ENCODE results near the gene AQP12A.
"Not testable (repeated sequence)": the region's sequence is repeated elsewhere in the genome, so short reads cannot be mapped to it uniquely, and the experiment has no call there.

Gene AQP12A, protein sequence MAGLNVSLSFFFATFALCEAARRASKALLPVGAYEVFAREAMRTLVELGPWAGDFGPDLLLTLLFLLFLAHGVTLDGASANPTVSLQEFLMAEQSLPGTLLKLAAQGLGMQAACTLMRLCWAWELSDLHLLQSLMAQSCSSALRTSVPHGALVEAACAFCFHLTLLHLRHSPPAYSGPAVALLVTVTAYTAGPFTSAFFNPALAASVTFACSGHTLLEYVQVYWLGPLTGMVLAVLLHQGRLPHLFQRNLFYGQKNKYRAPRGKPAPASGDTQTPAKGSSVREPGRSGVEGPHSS

DNA sequence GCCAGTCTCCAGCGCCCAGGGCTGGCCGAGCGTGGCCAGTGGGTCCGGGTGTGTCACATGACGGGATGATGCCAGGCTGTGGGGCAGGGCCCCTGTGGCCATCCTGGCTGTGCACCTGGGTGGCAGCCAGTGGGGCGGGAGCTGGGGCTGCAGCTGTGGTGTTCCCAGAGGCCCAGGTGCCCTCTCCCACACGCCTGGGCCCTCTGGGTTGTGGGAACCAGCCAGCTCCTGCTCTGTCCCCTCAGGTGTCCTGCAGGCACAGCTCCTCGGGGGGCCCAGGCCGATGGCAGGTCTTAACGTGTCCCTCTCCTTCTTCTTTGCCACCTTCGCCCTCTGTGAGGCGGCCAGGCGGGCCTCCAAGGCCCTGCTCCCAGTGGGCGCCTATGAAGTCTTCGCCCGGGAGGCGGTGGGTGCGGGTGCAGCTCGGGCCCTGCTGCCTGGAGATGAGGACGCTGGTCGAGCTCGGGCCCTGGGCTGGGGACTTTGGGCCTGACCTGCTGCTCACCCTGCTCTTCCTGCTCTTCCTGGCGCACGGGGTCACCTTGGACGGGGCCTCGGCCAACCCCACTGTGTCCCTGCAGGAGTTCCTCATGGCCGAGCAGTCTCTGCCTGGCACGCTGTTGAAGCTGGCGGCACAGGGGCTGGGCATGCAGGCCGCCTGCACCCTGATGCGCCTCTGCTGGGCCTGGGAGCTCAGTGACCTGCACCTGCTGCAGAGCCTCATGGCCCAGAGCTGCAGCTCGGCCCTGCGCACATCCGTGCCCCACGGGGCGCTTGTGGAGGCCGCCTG lies at the start of gene AQP12A:
TSS of gene AQP12A (plus strand) at position 236 of the 790 bp plus-strand sequence. CDS start at position 284, 48 bp downstream.
- DNase-seq: not testable (repeated sequence)

DNA sequence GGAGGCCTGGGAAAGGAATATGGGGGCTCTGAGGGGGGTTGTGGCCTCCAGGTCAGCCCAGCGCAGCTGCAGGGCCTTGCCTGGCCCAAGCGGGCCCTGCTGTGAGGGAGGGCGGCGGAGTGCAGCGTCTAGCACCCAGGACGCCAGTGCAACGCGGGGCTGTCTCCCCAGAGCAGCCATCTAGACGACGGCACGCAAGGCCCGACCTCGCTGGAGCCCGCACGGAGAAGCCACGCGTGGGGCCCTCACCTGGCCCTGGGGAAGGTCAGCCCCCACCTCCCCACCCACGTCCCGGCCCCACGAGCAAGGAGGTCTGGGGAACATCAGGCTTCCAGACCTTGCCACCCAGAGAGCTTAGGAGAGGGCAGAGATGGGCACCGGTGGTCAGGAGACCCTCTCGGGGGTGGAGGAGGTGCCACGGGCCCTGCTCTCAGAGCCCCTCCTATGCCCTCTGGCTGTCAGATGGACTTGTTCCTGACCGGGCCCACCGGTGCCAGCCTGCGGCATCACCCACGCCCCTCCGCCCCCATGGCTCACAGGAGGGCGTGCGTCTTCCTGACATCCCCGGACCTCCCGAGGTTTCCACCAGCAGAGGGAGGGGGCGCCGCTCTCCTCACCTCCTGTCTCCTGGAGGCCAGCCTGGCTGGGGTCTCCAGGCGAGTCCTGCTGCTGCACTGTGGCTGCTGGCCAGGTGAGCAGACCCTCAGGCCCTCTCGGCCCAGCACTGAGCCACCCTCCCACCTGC lies 49.4 kb upstream of the AQP12A start:
- DNase-seq: no peak

DNA sequence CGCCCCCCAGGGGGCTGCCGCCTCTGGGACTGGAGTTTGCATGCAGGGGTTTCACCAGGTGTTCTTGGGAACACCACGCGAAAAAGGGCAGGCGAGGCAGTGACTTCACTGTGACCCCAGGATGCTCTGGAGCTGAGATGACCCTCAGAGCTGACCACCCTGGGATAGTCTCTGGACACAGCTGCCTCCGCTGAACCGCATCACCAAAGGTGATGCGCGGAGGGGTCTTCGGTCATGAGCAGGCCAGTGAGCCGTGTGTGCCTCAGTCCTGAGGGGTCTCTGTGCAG lies 48.9 kb upstream of the AQP12A start:
- no peak for DNase-seq

DNA sequence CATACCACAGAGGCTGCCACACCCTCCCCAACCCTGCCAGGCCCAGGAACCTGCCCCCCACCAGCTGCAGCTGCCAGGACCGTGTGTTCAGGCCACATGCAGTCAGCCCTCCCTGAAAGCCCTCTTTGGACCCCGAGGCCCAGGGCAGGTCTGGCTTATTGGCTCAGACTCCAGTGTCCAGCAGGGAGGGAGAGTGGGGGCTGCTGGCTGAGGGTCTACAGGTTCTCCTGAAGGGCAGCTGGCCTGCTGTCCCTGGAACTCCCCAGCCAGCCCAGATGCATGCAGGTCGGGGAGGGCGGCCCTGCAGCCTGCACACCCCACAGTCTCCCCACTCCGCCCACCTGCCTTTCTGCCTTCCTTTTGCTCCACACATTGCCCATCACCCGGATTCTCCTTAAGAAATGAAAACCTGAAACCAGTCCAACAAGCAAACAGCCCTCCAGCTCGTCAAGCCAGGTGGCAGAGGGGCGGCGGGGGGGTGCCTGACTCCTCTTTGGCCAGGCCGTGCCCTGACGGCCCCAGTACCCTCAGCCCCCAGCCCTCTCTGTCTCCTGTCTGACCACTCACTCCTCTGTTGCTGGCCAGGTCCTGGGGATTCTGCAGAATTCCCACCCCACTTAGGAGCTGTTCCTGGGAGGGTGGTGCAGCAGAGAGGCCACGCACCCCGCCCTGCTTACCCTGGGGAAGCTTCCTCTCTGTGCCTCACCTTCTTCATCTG lies 48.4 kb upstream of the AQP12A start:
- no peak for DNase-seq

DNA sequence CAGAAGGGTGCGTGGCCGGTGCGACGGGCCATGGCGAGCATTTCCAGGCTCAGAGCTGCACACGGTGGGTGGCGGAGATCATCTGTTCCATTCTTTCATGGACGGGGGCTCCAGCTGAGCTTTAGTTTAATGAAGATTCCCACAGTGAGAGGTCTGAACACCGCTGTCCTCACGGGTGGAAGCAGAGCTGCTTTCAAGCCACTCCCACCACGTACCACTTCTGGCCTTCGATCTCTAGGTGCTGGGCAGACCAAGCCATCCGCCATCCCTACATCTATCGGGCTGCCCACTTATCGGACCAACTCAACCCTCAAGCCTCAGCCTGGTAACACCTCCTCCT lies 47.9 kb upstream of the AQP12A start:
- DNase-seq: no peak

DNA sequence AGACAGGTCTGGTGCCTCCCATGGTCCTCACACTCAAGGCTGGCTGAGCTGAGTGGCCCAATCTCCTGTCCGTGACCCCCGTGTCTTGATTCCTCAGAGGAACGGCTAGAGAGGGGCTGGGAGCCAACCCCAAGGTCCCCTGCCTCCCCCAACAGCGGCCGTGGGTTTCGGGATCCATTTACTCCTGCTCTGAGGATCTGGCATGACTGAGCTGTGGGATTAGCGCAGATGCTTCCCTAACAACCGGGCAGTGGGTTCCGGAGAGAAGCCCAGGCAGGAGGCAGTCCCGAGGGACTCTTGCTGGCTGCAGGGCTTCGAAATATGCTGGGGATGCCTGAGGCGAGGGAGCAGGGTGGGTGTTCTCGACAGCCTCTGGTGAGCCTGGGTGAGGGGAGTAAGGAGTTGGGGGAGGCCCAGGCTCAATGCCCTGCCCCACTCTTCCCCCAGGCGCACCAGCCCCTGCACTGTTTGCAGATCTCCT lies 47.5 kb upstream of the AQP12A start:
- DNase-seq: no peak

DNA sequence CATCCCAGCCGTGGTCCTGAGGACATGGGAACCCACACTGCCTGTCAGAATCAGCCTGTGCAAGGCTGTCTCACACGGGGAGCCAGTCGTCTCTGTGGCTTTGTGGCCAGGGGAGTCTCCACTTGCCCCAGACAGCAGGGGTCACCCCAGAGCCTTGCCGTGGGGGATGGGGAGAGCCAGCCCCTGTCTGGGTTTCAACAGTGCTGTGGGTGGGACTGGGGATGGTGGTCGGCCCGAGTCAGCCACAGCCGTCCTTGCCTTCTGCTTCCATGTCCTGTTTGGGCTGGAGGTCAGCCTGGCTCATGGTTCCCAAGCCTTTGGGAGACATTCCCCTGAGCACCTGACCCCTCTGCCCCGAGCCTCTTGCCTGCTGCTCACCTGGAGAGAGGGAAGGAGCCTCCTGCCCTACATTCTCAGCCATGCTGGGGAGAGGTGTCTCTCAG lies 46.8 kb upstream of the AQP12A start:
- no peak for DNase-seq

DNA sequence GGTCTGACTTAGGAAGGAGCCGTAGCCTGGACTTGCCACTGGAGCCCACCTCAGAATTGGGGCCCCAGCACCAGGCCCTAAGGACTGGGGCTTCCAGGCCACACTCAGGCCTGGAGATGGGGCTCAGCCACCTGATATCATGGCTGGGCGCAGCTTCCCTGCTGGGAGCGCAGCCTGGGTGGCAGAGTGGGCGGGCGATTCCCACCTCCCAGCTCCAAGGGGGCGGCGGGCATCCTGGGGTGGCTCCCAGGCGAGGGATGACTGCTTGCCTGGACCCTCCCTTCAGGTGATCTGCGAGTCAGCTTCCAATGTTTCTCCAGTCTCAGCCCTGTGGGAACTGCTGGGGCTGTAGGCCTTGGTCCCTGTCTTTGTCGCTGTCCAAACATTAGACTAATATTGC lies 46.3 kb upstream of the AQP12A start:
- DNase-seq: no peak

DNA sequence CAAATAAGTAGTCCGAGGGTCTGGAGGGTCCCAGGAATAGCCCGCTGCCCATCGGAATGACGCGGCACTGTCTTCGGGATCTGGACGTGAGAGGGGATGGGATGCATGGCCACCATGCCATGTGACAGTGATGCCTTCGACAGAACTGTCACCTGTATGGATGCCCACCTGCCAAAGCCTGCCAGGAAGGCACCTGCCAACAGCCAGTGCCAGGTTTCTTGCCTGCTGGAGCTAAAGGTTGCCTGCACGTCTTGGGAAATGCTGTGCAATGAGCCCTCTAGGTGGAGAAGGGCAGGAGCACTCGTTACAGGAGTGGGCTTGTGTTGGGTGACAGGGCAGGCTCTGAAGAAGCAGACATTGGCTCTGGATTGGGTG lies 45.9 kb upstream of the AQP12A start:
- no peak for DNase-seq

DNA sequence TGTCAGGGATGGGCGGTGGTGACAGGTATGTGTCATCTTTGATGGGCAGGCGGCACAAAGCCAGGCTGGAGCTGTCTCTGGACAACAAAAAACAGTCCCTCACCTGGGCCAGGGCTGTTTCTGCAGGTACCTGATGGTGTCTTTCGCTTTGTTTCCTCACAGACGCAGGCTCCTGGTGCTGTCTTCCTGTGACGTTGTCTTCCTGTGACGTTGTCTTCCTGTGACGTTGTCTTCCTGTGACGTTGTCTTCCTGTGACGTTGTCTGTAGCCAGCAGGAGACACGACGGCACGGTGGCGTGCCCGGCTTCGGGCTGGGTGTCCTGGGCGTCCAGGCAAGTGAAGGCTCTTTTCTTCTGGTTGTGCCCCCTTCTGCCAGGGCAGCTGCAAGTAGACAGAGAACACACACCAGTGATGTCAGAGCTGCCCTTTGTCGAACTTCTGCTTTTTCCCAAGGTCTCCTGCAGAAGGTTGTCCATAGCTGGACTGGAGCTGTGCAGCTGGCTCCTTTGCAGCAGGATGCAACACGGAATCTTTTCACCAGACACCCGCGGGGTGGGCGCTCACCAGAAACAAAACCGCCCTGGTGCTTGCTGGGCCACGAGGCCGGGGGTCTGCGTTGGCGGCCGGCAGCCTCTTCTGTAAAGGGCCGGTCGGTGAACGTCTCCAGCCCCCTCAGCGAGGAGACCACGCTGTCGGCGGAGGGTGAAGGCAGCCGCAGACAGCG lies 45.3 kb upstream of the AQP12A start:
- DNase-seq: no peak

DNA sequence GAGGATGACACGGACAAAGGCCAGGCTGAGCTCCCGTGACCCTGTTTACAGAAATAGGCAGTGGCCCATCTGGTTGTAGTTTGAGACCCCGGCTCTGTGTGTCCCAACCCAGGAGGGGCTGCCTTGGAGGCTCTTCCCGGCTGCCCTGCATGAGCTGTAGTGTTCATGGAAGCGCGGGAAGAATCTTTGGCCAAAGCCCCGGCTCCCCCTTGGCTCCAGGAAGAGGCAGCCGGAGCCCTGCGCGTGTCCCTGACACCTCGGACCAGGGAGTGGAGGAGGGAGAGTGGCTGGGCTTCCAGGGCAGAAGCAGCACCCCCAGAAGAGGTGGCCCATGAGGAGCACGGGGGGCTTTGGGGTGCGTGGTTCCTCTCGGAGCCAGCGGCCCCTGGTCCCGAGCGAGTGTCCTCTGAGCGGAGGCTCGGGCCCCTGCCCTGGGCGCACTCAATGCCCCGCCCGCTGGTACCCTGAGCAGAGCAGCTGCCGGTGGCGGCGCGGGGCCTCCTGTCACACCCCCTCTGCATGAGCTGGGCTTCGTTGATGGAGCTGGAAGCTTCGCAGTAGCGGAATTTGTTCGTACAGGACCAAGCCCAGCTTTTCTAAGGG lies 44.7 kb upstream of the AQP12A start:
- no peak for DNase-seq

DNA sequence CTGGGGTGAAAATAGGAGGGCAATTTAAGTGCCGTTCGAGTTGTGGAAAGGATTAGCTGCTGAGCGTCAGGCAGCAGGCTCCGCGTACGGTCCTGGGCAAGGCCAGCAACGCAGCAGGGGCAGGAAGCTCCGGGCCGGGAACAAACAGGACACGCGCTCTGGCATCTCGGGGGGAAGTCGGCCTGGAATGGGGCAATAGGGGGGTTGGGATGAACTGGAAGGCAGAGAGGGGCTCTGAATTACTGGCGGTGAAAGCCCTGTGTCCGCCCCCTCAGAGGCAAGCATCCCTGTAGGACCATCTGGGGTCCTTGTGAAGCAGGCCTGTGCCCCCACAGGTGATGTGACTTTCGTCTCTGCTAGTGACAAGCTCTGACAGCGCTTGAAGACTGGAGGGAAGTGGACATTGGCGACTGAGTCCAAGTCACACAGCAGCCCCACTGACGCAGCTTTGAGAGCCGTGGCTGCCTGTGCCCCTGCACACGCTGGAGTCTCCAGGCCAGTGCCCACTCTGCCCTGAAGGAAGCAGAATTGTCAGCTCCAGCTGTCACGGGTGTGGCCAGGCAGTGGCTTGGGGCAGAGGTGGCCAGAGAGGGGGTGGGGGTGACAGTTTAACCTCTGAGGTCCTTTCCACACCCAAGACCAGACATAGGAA lies 44.0 kb upstream of the AQP12A start:
- no peak for DNase-seq

DNA sequence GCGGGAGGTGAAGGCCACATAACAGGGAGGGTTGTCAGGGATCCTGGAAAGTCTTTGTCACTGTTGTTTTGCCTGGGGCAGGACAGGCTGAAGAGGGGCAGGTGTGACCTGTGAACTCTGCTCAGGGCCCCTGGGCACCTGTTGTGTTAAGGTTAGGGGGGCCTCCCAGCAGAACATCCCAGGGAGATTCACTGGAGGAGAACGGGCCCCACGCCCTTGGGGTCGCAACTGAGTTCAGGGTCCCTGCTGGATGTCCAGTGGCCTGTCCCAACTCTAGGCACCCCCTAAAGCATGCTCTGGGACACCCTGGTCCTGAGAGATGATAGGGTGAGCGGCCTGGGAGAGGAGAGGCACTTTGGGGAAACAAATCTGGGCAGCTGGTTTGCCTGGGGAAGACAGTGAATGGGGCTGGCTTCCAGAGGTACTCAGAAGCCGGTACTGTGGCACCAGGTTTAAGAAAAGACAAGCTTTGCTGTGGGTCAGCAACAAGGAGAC lies 43.5 kb upstream of the AQP12A start:
- DNase-seq: no peak

DNA sequence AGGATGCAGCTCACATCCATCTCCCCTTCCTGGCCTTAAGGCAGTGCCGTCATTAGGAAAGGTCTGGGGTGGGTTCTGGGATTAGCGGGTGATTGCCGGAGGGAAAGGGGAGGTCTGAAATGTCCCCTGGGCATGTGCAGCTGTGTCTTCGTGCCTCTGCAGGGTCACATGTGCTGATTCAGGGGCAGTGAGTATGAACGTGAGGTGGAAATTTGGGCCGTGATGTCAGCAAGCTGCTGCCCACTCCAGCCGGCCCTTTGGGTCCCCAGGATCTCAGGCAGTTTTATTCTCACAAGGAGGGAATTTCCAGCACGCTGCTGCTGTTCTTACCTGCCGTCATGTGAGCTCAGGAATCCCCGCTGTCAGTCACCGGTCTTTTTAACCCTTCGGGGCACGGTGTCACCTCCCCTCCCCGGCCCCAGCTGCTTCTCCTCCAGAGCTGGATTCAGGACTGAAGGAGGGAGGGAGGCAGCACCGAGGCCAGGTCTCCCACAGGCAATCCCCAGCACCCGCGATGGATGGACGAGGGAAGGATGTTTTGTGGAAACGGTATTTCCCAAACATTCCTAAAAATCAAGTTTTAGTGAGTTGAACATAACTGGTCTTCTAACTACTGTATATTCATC lies 42.9 kb upstream of the AQP12A start:
- no peak for DNase-seq

DNA sequence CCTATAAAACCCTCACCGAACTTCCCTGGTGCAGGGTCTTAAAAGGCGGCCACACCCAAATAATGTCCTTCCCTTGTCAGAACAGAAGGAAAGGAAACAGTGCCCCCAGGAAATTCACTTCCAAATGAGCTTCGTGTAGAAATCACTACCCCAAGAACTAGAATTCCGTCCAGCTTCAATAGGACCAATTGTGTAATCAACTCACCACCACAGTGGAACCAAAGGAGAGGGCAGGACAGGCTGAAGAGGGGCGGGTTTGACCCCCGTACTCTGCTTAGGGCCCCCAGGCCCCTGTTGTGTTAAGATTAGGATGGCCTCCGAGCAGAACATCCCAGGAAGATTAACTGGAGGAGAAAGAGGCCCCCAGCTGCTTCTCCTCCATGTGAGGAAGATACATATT lies 42.3 kb upstream of the AQP12A start:
- no peak for DNase-seq

DNA sequence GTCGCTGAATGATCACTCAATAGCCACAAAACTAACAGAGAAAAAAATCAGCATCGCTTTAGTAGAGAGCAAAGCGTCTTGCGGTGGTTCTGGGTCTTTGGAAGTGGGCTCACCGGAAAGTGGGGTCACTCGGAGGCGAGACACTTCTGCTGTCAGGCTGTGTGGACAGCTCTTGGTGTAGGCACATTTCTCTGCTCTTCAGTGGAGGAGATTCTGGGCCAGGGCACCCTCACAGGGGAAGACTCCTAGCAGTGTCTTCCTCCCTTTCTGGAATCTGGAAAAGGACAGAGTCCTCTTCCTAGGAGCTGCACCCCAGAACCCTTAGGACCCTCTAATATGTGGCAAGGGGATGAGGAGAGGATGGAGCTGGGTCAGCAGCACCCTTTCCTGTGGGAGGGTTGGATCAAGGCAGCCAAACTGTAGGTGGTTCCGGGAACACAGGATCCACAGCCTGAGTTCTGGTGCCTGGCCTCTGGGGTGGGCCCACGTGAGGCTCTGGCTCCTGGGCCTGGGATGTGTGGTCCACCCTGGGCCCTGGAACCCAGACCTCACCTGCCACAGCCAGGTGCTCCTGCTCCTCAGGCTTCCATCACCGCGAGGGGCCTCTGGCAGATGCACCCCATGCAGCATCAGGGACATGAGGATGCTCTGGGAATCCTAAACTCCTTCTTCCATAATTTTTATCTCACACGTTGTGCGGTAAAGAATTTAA lies 41.3 kb upstream of the AQP12A start:
- DNase-seq: no peak

DNA sequence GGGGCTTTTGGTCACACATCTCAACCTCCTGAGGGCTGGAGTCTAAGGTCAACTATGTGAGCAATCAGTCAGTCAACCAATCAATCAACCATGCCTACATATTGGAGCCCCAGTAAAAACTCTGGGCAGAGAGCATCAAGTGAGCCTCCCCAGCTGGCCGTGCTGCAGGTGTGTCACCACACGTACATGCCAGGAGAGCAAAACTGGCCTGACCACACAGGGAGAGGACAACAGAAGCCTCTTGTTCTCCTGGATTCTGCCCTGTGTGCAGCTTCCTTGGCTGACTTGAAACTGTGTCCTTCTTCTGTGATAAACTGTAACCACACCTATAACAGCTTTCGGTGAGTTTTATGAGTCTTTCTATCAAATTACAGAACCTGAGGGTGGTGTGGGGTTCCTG lies 40.5 kb upstream of the AQP12A start:
- DNase-seq: no peak

DNA sequence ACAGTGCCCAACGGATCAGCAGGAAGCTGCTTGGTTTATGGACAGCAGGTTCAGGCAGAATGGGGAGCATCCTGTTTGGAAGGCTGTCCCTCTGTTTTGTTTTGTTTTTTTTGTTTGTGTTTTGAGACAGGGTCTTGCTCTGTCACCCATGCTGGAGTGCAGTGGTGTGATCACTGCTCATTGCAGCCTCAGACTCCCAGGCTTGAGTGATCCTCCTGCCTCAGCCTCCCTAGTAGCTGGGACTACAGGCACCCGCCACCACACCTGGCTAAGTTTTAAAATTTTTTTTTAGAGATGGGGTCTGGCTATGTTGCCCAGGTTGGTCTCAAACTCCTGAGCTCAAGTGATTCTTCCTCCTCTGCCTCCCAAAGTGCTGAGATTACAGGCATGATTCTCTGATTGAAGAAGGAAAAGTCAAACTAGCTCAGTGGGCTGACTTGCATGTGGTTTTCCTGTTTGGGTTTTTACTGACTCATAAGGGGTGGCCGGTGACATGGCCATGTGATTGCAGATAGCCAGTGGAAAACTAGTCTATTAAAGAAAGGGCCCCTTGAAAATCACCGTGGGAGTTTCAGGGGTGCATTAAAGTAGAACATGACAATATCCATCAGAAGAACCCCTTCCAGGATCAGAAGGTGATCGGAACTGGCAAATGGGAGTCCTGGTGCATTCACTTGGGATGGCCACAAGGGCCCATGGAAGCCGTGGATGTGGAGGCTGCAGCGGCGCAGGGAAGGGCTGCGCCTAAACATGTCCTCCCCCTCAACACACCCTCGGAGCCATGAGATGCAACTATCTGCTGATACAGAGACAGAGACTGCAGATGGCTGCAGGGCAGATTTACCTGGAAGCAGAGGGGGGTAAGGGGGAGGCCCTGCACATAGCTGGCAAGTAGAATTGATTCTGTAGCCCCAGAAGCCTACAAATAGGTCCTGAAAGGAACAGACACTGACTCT lies 35.5 kb upstream of the AQP12A start:
- no peak for DNase-seq

DNA sequence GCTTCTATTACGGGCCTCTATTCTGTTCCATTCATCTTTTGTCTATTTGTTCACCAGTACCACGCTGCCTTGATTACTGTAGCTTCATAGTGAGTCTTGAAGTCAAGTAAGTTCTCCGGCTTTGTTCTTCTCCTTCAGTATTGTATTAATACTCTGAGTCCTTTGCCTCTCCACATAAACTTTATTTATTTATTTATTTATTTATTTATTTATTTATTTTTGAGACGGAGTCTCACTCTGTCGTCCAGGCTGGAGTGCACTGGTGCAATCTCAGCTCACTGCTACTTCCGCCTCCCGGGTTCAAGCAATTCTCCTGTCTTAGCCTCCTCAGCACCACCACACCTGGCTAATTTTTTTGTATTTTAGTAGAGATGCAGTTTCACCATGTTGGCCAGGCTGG lies 31.8 kb upstream of the AQP12A start:
- DNase-seq: not testable (repeated sequence)
